ENCODE measurements around the gene ADCY7. TPM values are rescaled to one million over a fixed set of nuclear protein-coding genes. Genes with fewer than 3 reads are reported as not detected.

ADCY7 gene
- total RNA-seq, 1 experiment from 2014 or later: 4.0 TPM

DNA sequence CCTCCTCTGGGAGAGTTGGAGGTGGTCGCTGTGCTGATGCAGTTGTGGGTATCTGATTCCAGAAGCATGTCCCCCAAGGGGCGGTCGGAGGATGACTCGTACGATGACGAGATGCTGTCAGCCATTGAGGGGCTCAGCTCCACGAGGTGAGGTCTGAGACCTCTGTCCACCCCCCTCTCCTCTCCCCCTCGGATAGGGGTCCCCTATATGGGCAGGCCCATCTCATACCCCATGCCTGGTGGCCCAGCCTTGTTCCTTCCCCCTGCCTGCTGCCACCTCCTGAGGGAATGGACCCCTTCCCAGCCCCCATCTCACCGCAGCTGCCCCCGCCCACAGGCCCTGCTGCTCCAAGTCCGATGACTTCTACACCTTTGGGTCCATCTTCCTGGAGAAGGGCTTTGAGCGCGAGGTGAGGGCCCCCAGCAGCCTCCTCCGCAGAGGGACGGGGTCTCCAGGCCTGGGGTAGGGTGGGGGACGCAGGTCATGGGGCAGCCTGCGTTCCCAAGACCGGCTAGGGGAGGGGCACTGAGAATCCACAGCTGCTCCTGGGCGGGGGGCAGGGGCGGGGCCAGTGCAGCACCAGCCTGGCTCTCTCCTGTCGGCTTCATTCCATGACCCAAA, 39.2 kb downstream of the ADCY7 start:
- Histone ChIP-seq H2BK120ac (ENCODE audit: low read depth, low read length, poor library complexity, severe bottlenecking) (no peak overlapping the region), H3K18ac (ENCODE audit: insufficient read length, low read depth, low read length) (no peak overlapping the region), H3K4me1 (ENCODE audit: insufficient read depth, low read length) (no peaks in the 10 kb centered on the region), H4K5ac (ENCODE audit: insufficient read length, low read depth, low read length) (no peak overlapping the region), H3K27me3 (ENCODE audit: insufficient read depth, low read length) (no peaks in the 10 kb centered on the region), H3K56ac (ENCODE audit: insufficient read length, low read depth, low read length) (no peak overlapping the region), H3K14ac (ENCODE audit: insufficient read depth, low read length) (no peak overlapping the region; the same call in 1 of the 2 replicates), H3K9ac (ENCODE audit: extremely low read depth, insufficient read length, low read length) (no peak overlapping the region), H3K79me1 (ENCODE audit: insufficient read depth, low read depth, low read length, poor library complexity, severe bottlenecking) (no peaks in the 10 kb centered on the region), H2BK5ac (ENCODE audit: insufficient read length, low read length) (no peak overlapping the region), H4K8ac (replicated peaks; ENCODE audit: insufficient read length, low read depth, low read length) (no peak overlapping the region), H2BK12ac (ENCODE audit: insufficient read length, low read depth, low read length) (no peak overlapping the region), H3K79me2 (ENCODE audit: insufficient read depth, low read length) (no peaks in the 10 kb centered on the region), H3K23me2 (ENCODE audit: insufficient read length, low read depth, low read length, poor library complexity, severe bottlenecking) (no peaks in the 10 kb centered on the region), H3K4ac (ENCODE audit: low read depth, low read length) (no peak overlapping the region), H3K4me2 (ENCODE audit: insufficient read depth, insufficient read length, low read length) (no peak overlapping the region), H3K9me3 (ENCODE audit: control insufficient read depth, low read depth, low read length) (no peaks in the 10 kb centered on the region), H4K91ac (ENCODE audit: insufficient read length, low read depth, low read length) (no peak overlapping the region), H2BK15ac (ENCODE audit: low read depth, low read length) (no peak overlapping the region), H3T11ph (ENCODE audit: low read length) (no peak overlapping the region), H2AFZ (ENCODE audit: low read length) (no peak overlapping the region), H3K27ac (ENCODE audit: insufficient read length, low read depth, low read length) (no peak overlapping the region), H2BK20ac (ENCODE audit: low read depth, low read length, poor library complexity, severe bottlenecking) (no peak overlapping the region), H4K20me1 (ENCODE audit: control insufficient read depth, insufficient read depth, insufficient read length) (no peaks in the 10 kb centered on the region), H2AK5ac (ENCODE audit: insufficient read length, low read length) (no peak overlapping the region), H3K23ac (ENCODE audit: insufficient read length, low read depth, low read length) (no peak overlapping the region)
- WGBS (ENCODE audit: extremely low coverage, insufficient read length, low lambda C conversion rate): no CpG with 5 or more reads among the region's 21 CpGs
- TF ChIP-seq, protein P1, sequence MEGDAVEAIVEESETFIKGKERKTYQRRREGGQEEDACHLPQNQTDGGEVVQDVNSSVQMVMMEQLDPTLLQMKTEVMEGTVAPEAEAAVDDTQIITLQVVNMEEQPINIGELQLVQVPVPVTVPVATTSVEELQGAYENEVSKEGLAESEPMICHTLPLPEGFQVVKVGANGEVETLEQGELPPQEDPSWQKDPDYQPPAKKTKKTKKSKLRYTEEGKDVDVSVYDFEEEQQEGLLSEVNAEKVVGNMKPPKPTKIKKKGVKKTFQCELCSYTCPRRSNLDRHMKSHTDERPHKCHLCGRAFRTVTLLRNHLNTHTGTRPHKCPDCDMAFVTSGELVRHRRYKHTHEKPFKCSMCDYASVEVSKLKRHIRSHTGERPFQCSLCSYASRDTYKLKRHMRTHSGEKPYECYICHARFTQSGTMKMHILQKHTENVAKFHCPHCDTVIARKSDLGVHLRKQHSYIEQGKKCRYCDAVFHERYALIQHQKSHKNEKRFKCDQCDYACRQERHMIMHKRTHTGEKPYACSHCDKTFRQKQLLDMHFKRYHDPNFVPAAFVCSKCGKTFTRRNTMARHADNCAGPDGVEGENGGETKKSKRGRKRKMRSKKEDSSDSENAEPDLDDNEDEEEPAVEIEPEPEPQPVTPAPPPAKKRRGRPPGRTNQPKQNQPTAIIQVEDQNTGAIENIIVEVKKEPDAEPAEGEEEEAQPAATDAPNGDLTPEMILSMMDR (conservative IDR thresholded peaks at IDR 0.05): no peak
- no peak overlapping the region for H3K4me3 Mint-ChIP-seq
- 0 out of 4 replicates have a peak, but pooled peaks cover 0 to 3% of the 10 kb centered on the region in 2 experiments for H3K4me1 Mint-ChIP-seq
- H3K36me3 Mint-ChIP-seq (ENCODE audit: insufficient read depth in 1 of 3, low read depth in 3 of 3): no peaks in the 10 kb centered on the region
- H3K27ac Mint-ChIP-seq: no peak overlapping the region
- no peak for DNase-seq
- H3K9me3 Mint-ChIP-seq: no peaks in the 10 kb centered on the region
- no peaks in the 10 kb centered on the region for H3K27me3 Mint-ChIP-seq (ENCODE audit: low read depth)

Data from H9 (cell line).